Activated gamma-delta T cell treated with Interleukin-2 at 50 U/mL for 16 hours (primary cell): ENCODE data around the gene NR1D1.
"Not testable (repeated sequence)": the region's sequence is repeated elsewhere in the genome, so short reads cannot be mapped to it uniquely, and the experiment has no call there.

ENCODE experiments used
- DNase-seq: peaks from one replicate; pipeline ENCODE4 v3.0.0-alpha.2; 2020

Gene NR1D1

DNA sequence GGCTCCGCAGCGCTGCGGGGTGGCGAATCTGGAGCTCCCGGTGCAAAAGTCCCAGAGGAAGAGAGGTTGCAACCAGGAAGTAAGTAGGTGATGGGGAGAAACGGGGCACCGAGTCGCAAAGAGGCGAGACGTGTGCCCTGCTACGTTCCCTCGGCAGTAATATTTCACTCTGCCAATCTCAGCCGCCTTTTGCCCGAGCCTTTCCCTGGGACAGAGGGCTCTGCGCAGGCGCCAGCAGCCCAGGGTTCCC lies at the start of gene NR1D1:
Gene NR1D1 (minus strand): TSS at position 171 of the 250 bp plus-strand sequence. CDS start 495 bp downstream, outside the sequence.
- no peak for DNase-seq

DNA sequence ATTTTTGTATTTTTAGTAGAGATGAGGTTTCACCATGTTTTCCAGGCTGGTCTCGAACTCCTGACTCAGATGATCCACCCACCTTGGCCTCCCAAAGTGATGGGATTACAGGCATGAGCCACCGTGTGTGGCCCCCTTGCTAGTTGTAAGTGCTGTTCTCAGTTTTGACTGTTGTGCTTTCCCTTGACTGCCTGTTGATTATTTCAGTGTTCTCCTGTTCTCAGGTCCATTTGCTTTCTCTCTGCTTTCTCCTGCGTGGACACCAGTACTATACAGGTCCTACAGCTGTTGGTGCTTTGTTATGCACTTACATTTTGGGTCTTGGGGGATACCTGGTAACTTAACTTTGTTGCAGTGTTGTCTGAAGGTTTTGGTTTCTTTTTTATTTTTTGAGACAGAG lies 48.1 kb upstream of the NR1D1 start:
- no peak for DNase-seq

DNA sequence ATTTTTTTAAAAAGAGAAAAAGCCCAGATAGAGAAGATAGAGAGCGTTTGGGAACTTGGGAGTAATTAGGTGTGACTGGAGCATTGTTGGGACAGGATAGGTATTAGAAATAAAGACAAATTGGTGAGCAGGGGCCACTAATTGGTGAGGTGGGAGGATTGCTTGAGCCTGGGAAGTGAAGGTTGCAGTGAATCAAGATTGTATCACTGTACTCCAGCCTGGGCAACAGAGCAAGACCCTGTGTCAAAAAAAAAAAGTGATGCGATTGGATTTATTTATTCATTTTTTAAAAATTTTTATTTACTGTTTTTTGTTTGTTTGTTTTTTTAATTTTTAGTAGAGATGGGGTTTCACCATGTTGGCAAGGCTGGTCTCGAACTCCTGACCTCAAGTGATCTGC lies 45.1 kb upstream of the NR1D1 start:
- no peak for DNase-seq

DNA sequence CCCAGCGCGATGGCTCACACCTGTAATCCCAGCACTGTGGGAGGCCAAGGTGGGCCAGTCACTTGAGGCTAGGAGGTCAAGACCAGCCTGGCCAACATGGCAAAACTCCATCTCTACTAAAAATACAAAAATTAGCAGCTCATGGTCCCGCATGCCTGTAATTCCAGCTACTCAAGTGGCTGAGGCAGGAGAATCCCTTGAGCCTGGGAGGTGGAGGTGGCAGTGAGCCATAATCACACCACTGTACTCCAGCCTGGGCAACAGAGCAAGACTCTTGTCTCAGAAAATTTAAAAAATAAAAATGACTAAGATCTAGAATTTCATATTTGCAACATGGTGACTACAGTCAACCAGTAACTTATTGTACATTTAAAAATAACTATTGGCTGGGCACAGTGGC lies 42.8 kb upstream of the NR1D1 start:
- not testable (repeated sequence) for DNase-seq

DNA sequence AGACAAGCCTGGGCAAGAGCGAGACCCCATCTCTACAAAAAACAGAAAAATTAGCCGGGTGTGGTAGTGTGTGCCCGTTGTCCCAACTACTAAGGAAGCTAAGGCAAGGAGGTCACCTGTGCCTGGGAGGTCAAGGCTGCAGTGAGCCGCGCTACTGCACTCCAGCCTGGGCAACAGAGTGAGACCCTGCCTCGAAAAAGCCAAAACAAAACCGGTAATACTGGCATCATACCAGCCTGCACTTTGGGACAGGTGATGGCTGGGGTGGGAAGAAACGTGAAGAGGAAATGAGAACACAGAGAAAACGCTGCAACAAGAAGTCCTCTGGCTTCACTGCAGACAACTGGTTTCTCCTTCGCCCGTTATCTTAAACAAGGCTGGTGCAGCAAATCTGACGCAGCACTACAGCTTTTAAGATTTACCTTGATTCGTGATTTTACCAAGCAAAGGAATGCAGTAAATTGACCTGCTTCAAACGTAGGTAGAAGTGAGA lies 39.2 kb upstream of the NR1D1 start:
- DNase-seq: peak; percentile 5

DNA sequence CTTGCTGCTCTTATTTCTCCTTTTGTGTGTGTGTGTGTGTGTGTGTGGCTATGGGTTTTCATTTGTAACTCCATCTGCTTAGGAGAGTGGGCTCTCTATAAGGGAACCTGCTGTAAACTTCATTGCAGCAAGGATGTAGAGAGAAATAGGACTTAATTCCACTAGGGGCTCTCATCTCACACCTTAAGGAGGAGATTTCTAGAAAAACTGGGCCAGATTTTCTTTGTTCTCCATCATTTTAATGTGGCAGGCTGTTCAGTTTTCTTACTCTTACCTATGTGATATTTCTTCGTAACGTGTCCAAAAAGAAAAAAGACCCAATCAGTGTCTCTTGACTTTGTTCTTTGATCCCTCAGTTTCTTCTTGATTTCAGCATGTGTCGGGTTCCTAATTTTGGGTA lies 35.4 kb upstream of the NR1D1 start:
- no peak for DNase-seq

DNA sequence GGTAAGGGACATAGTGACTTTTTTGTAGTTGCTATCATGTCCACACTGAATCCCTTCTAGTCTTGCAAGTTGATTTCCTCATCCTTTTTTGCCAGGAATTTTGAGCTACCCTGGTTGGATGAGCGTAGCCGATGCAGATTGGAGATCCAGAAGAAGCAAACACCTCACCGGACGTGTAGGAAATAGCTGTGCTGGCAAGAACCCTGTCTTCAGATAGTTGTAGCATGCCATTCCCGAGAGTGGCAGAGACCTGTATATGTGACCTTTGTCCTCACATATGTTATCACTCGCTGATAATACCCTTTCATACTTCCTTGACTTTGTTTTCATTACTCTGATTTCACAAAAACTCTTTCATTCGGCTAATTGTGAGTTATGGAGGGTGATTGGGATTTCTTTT lies 33.8 kb upstream of the NR1D1 start:
- no peak for DNase-seq

DNA sequence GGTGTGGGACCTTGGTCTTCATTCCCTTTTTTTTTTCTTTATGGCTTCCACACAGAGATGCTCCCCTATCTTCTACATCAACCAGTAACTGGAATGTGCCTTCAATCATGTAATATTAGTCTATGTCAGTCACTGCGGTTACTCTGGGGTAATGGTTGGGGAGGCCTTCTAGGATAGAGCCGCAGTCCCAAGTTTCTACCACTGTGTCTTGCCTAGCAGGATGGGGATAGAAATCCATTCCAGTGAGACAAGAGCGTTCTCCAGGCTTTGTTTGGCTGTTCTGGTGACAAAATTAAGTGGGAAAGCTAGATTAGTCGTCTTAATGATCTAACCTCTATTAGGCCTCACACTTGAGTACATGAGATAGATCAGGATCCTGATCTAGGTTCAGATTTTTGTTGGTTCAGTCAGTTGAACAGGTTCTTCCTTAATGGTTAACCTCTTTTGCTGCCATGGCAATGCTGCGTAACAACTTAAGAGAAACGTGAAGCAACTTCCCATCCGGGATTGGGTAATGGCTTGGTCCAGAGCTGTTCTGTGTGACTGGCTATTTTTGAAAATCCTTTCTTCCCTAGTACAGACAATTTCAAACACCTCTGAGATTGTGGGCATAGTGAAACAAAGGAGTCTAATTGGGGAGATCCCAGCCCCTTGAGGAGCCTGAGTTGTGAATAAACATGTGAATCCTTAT lies 30.1 kb upstream of the NR1D1 start:
- no peak for DNase-seq

DNA sequence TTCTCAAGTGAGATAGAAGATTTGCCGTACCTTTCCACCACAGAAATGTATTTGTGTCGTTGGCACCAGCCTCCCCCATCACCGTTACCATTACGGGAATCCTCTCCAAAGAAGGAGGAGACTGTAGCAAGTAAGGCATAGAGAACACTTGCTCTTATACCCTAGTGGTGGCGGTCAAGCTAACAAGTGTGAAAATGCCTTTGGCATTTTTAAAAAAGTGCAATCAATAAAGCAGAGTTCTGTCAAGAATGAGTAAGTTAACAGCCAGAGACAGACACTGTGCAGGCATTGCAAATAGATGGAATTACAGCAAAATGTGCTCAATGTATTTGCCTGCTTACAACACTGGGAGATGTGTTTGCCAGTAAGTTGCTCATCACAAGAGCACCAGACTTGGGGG lies 29.1 kb upstream of the NR1D1 start:
- DNase-seq: no peak

DNA sequence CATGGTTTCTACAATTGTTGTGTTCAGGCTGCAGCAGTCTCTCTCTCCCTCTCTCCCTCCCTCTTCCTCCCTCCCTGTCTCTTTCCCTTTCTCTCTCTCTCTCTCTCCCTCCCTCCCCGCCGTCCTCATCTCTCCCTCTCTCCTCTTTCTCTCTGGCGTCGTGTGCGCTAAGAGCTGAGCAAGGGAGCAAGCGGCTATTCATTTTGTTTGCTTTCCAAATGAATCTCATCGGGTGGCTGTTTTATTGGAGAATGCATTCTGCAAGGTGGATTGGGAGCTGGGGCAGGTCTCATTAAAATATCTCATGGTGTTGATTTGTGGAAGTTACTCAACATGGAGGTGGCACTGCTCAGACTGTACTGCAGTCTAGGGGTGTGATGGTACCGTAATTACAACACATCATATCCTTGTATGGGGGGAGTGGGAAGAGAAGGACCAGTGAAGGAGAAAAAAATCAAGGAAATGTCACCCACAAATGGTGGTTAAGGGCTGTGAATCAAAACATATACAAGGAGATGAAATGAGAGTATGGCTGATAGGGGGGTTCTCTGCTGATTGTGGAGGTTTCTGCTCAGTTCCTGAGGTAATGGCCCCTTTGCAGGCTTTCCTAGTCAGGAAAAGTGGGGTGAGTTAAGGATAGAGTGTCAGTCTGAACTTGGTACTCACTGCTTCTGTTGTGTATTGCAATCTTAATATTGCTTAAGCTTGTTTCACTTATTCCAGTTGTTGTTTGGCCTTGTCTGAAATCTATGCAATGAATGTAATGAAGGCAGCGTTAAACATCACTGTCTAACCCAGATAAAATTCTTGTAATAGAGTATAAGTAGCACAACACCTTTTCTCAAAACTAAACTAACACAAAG lies 24.1 kb upstream of the NR1D1 start:
- DNase-seq: no peak

DNA sequence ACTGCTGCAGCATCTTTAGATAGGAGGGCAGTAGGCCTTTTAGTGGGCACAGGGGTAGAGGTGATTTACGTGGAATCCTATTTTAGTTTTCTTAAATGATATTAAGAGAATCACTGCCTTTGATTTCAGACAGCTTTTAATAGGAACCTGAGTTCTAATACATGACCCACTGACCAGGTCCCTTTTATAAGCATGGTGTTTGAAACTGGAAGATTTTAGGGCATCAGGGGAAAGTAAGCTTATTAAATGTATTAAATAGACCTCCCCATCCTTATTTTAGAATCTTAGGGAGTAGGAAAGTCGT lies 23.4 kb upstream of the NR1D1 start:
- no peak for DNase-seq

DNA sequence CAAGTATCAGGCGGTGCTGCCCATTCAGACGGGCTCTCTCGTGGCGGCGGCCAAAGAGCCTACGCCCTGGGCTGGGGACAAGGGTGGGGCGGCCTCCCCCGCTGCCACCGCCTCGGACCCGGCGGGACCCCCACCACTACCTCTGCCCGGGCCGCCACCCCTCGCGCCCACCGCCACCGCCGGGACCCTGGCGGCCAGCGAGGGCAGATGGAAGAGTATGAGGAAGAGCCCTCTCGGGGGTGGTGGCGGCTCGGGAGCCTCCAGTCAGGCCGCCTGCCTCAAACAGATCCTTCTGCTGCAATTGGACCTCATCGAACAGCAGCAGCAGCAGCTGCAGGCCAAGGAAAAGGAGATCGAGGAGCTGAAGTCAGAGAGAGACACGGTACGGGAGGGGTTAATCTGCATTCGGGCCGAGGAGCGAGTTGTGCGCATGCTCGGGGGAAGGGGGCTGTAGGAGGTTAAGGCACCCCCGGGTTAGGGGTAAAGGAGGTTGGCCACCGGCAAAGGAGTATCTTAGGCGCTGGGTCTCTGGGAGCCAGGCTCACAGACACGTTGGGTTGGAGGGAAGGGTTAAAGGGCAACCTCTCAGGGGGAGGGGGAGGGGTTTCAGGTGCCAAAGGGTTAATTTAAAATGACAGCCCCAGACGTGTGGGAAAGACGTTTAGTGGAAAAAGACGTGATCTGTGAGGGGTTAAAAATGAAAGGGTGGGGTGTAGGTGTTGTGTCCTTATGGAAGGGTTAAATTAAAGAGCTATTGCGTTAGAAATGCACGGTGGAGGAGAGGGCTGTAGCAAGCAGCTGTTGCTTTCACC lies 22.8 kb upstream of the NR1D1 start:
- peak; percentile 44 for DNase-seq

DNA sequence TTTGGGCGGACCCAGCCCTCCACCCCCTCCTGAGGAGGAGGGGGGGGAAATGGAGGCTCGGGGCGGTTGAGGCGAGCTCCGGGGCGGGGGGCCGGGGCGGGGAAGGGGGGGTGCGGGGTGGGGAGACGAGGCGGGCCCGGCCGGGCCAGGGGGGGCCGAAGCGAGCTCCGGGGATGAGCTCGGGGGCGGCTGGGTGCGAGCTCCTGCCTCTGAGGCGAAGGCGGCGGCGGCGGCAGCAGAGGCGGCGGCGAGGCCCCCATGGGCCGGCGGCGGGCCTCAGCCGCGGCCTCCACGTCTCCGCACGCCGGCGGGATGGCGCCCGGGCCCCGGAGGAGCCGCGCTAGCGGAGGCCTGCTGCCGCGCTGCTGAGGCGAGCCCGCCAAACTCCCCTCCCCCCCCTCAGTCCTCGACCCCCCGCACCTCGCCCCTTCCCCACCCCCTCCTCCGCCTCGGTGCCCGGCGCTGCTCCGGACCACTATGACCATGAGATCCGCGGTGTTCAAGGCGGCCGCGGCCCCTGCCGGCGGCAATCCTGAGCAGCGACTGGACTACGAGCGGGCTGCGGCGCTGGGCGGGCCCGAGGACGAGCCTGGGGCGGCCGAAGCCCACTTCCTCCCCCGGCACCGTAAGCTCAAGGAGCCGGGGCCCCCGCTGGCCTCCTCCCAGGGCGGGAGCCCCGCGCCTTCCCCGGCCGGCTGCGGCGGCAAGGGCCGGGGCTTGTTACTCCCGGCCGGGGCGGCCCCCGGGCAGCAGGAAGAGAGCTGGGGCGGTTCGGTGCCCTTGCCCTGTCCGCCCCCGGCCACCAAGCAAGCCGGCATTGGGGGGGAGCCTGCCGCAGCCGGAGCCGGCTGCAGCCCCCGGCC lies 22.0 kb upstream of the NR1D1 start:
- DNase-seq: peak; percentile 26

DNA sequence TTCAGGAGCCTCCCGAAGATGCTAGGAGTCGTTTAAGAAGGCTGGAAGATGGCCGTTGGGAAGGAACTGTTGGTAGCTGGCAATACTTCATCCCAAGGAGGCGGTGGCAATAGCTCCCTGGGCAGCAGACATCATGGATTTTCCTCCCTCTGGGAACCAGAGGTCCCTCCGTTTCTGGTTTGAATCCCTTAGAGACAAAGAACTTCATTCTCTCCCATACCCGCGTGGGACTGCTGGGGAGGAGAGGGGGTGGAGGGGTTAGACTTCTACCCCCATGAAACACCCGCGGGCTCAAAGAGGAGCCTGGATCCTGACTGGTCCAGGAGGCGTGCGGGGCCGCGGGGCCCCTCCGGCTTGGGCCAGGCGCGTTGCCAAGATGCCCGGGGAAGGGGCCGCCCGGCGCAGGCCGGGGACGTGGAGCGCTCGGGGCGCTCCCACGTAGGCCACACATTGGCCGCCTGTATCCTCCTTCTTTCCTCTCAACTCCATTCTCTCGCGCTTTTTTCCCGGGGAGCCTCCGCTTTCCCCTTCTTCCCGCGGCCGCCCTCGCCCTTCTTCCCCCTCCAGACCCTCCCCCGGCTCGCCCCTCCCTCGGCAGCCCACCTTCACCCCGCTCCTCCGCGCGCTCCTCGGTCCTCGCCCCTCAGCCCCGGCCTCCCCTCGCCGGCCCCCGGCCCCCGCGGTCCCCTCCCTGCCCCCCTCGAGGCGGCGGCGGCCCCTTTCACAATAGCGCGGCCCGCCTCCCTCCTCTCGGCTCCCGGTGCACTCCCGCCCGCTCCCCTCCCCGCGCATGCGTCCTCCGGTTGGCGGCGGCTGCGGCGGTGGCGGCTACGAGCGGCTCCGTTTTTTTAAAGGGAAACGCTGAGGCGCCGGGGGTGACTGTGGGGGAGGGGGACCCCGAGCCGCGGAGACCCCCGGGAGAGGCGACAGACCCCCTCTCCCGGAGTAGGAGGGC lies 21.1 kb upstream of the NR1D1 start, which contains the start of gene MSL1:
Gene MSL1 (plus strand): TSS at position 791 of the 955 bp plus-strand sequence. CDS start 642 bp downstream, outside the sequence.
- DNase-seq: peak; percentile 83

DNA sequence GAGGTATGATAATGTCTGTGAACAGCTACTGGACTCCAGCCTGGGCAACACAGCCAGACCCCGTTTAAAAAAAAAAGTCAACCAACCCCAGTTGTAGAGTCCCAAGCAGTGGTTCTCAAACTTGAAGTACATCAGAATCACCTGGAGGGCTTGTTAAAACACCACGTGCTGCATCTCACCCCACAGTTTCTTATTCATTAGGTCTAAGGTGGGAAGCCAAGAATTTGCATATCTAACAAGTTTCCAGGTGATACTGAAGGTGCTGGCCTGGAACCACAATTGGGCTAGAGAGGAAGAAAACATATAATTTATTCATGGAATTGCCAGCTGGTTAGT lies 14.7 kb upstream of the NR1D1 start:
- DNase-seq: no peak

DNA sequence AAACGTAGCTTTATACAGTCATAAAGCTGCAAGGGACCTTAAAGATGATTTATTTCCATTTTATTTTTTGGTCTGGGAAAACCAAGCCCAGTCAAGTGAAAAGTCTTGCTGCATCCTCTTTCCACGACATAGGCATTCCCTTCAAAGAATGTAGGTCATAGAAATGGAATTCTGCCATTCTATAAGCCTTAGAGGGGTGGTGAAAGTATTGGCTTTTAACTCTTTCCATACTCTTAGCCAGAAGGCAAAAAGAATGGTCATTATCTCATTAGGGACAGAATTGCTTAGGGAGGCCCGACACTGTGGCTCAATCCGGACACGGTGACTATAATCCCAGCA lies 13.5 kb upstream of the NR1D1 start:
- no peak for DNase-seq

DNA sequence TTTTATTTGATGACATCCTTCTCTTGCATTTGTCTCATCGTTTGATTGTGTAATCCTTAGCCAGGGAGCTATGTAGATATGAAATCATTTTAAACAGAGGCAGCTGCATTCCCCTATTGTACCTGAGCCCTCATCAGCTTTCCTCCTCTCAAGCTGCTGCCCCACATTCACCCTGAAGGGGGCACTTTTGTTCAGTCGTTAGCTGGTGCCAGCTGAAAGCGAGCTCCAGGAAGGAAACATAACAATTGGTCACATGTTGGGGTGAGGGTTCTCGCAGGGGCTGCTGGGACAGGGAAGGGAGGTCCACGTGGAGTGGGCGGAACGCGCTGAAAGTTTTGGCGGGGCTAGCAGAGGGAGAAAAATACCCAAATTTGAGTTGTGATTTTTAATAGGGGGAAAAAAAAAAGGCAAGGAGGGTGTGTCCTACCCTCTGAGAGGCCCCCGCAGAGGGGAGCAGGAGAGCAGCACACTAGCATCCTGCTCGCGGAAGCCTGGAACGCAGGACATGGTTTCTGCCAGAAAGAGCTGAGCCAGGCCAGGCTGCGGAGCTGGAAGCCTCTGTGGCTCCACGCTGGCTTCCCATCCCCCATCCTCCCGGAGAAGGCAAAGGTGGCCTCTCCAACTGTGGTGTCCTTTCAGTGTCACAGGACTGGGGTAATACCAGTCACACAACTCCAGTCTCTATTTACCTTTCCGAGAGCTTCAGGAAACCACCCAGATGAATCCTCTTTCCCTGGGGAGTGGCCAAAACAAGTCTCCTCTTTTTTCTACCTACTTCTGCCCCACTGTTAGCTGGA lies 12.9 kb upstream of the NR1D1 start:
- peak; percentile 92 for DNase-seq

DNA sequence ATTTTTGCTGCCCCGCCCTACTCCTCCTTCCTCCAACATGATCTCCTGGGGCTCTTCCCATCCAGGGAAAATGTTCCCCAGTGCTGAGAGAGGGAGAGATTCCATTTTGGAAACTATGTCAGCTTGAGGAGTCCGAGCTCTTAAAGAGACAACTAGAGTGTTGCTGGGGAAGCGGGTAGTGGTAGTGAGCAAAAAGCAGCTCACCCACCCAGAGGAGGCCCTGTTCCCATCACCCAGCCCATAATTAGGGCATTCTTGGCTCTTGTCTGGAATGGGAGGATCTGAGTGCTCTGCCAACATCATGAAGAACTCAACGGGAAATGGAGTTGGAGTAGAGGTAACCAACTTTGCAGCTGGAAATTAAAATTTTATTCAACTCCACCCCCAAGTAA lies 12.3 kb upstream of the NR1D1 start:
- no peak for DNase-seq

DNA sequence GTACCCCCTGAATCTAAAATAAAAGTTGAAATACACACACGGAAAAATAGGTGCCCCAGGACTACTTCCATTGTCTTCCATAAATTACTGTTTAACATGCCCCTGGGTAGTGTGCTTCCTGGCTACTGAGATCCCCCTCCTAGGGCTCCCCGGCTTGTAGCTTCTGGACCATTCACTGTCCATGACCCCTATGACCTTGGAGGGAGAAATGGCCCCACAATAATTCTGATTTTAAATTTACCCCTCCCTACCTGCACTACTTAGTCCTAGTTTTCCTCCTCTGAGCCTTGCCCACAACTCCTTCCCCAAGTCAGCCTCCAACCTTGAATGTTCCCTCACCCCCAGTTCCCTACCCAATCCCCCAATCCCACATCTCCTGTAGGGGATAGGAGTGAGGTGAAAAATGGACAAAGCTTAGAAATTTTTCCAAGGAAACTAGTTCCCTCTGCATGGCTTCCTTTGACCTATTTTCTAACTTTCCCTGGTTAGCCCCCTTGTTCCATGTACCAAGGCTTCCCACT lies 11.9 kb upstream of the NR1D1 start:
- DNase-seq: no peak
